ENCODE measurements around the gene BRIP1. TPM values are rescaled to one million over a fixed set of nuclear protein-coding genes. Genes with fewer than 3 reads are reported as not detected.

Gene BRIP1
- total RNA-seq, 1 experiment from 2014 or later = 8.5 TPM

- H3K27ac ChIP-seq (ENCODE audit: low read length) = peak overlapping the region; percentile 40; the same call in 1 of the 2 replicates
- peaks cover 3% of the 10 kb centered on the region; the same call in 1 of the 2 replicates for H3K79me2 ChIP-seq (ENCODE audit: low read length)
- H3K9ac ChIP-seq (ENCODE audit: low read length) = no peak overlapping the region
- peaks cover 24% of the 10 kb centered on the region for H3K4me1 ChIP-seq (ENCODE audit: low read length)
- H3K4me2 ChIP-seq (ENCODE audit: low read depth, low read length, poor library complexity, severe bottlenecking) = no peak overlapping the region
- H4K20me1 ChIP-seq (ENCODE audit: insufficient read depth, low read depth, low read length) = no peaks in the 10 kb centered on the region
- H2AFZ ChIP-seq (ENCODE audit: low read length) = no peak overlapping the region
- H3K27me3 ChIP-seq (ENCODE audit: low read length) = no peaks in the 10 kb centered on the region
- DNase-seq = no peak
- H3K4me3 ChIP-seq (ENCODE audit: low read length) = no peak overlapping the region
- peaks cover 2% of the 10 kb centered on the region; the same call in 1 of the 2 replicates for H3K9me3 ChIP-seq (ENCODE audit: low read length)
- H3K36me3 ChIP-seq (ENCODE audit: insufficient read depth, low read length) = peaks cover 8% of the 10 kb centered on the region
- no peaks in the 10 kb centered on the region for H3K9me2 ChIP-seq (replicated peaks; ENCODE audit: insufficient read depth, low read length)
Measured at GRCh38 chr17:61815863-61816503, 47.3 kb downstream of the BRIP1 start.

GRCh38 chr17:61814485-61814884, 48.8 kb downstream of the BRIP1 start:
- Histone ChIP-seq H3K27me3 (ENCODE audit: low read length) (no peaks in the 10 kb centered on the region), H3K9ac (ENCODE audit: low read length) (no peak overlapping the region), H3K4me1 (ENCODE audit: low read length) (peaks cover 24% of the 10 kb centered on the region), H2AFZ (ENCODE audit: low read length) (no peak overlapping the region), H3K79me2 (ENCODE audit: low read length) (0 out of 2 replicates have a peak, but pooled peaks cover 2% of the 10 kb centered on the region), H3K9me2 (replicated peaks; ENCODE audit: insufficient read depth, low read length) (no peaks in the 10 kb centered on the region), H3K4me3 (ENCODE audit: low read length) (no peak overlapping the region), H3K36me3 (ENCODE audit: insufficient read depth, low read length) (no peaks in the 10 kb centered on the region), H3K9me3 (ENCODE audit: low read length) (no peaks in the 10 kb centered on the region), H4K20me1 (ENCODE audit: insufficient read depth, low read depth, low read length) (no peaks in the 10 kb centered on the region), H3K4me2 (ENCODE audit: low read depth, low read length, poor library complexity, severe bottlenecking) (no peak overlapping the region), H3K27ac (ENCODE audit: low read length) (no peak overlapping the region)
- DNase-seq = no peak

GRCh38 chr17:61813211-61813610, 50.1 kb downstream of the BRIP1 start:
- no peak overlapping the region for H3K4me3 ChIP-seq (ENCODE audit: low read length)
- H3K27me3 ChIP-seq (ENCODE audit: low read length) = no peaks in the 10 kb centered on the region
- no peaks in the 10 kb centered on the region for H3K9me2 ChIP-seq (replicated peaks; ENCODE audit: insufficient read depth, low read length)
- peaks cover 24% of the 10 kb centered on the region for H3K4me1 ChIP-seq (ENCODE audit: low read length)
- H3K79me2 ChIP-seq (ENCODE audit: low read length) = 0 out of 2 replicates have a peak, but pooled peaks cover 2% of the 10 kb centered on the region
- no peaks in the 10 kb centered on the region for H3K9me3 ChIP-seq (ENCODE audit: low read length)
- no peak overlapping the region for H3K4me2 ChIP-seq (ENCODE audit: low read depth, low read length, poor library complexity, severe bottlenecking)
- DNase-seq = no peak
- H3K36me3 ChIP-seq (ENCODE audit: insufficient read depth, low read length) = peaks cover 4% of the 10 kb centered on the region; the same call in 1 of the 2 replicates
- H4K20me1 ChIP-seq (ENCODE audit: insufficient read depth, low read depth, low read length) = no peaks in the 10 kb centered on the region
- H3K9ac ChIP-seq (ENCODE audit: low read length) = no peak overlapping the region
- H3K27ac ChIP-seq (ENCODE audit: low read length) = no peak overlapping the region
- H2AFZ ChIP-seq (ENCODE audit: low read length) = no peak overlapping the region

- H3K4me2 ChIP-seq (ENCODE audit: low read depth, low read length, poor library complexity, severe bottlenecking) = no peak overlapping the region
- no peak overlapping the region for H3K4me3 ChIP-seq (ENCODE audit: low read length)
- no peak overlapping the region for H3K27ac ChIP-seq (ENCODE audit: low read length)
- no peaks in the 10 kb centered on the region for H3K9me3 ChIP-seq (ENCODE audit: low read length)
- no peak overlapping the region for H3K9ac ChIP-seq (ENCODE audit: low read length)
- peaks cover 6% of the 10 kb centered on the region; the same call in 1 of the 2 replicates for H3K36me3 ChIP-seq (ENCODE audit: insufficient read depth, low read length)
- 0 out of 2 replicates have a peak, but pooled peaks cover 2% of the 10 kb centered on the region for H3K79me2 ChIP-seq (ENCODE audit: low read length)
- no peaks in the 10 kb centered on the region for H3K27me3 ChIP-seq (ENCODE audit: low read length)
- no peaks in the 10 kb centered on the region for H3K9me2 ChIP-seq (replicated peaks; ENCODE audit: insufficient read depth, low read length)
- no peaks in the 10 kb centered on the region for H4K20me1 ChIP-seq (ENCODE audit: insufficient read depth, low read depth, low read length)
- H2AFZ ChIP-seq (ENCODE audit: low read length) = no peak overlapping the region
- peaks cover 24% of the 10 kb centered on the region for H3K4me1 ChIP-seq (ENCODE audit: low read length)
- DNase-seq = no peak
Measured at GRCh38 chr17:61812747-61813146, 50.6 kb downstream of the BRIP1 start.

- H3K36me3 ChIP-seq (ENCODE audit: insufficient read depth, low read length) = peaks cover 6% of the 10 kb centered on the region; the same call in 1 of the 2 replicates
- peaks cover 6% of the 10 kb centered on the region; the same call in 1 of the 2 replicates for H3K4me1 ChIP-seq (ENCODE audit: low read length)
- peaks cover 6% of the 10 kb centered on the region; the same call in 1 of the 2 replicates for H3K79me2 ChIP-seq (ENCODE audit: low read length)
- no peak overlapping the region for H2AFZ ChIP-seq (ENCODE audit: low read length)
- no peak overlapping the region for H3K27ac ChIP-seq (ENCODE audit: low read length)
- H3K9me2 ChIP-seq (replicated peaks; ENCODE audit: insufficient read depth, low read length) = no peaks in the 10 kb centered on the region
- H3K9me3 ChIP-seq (ENCODE audit: low read length) = no peaks in the 10 kb centered on the region
- H3K9ac ChIP-seq (ENCODE audit: low read length) = no peak overlapping the region
- no peaks in the 10 kb centered on the region for H4K20me1 ChIP-seq (ENCODE audit: insufficient read depth, low read depth, low read length)
- H3K27me3 ChIP-seq (ENCODE audit: low read length) = no peaks in the 10 kb centered on the region
- DNase-seq = no peak
- H3K4me2 ChIP-seq (ENCODE audit: low read depth, low read length, poor library complexity, severe bottlenecking) = no peak overlapping the region
- no peak overlapping the region for H3K4me3 ChIP-seq (ENCODE audit: low read length)
Measured at GRCh38 chr17:61809816-61810392, 53.4 kb downstream of the BRIP1 start.

GRCh38 chr17:61808442-61808841, 54.9 kb downstream of the BRIP1 start:
- no peaks in the 10 kb centered on the region for H4K20me1 ChIP-seq (ENCODE audit: insufficient read depth, low read depth, low read length)
- no peak for DNase-seq
- no peaks in the 10 kb centered on the region for H3K27me3 ChIP-seq (ENCODE audit: low read length)
- H3K9me3 ChIP-seq (ENCODE audit: low read length) = no peaks in the 10 kb centered on the region
- H3K27ac ChIP-seq (ENCODE audit: low read length) = no peak overlapping the region
- H3K79me2 ChIP-seq (ENCODE audit: low read length) = peaks cover 4% of the 10 kb centered on the region; the same call in 1 of the 2 replicates
- no peaks in the 10 kb centered on the region for H3K9me2 ChIP-seq (replicated peaks; ENCODE audit: insufficient read depth, low read length)
- H3K4me2 ChIP-seq (ENCODE audit: low read depth, low read length, poor library complexity, severe bottlenecking) = no peak overlapping the region
- H3K4me1 ChIP-seq (ENCODE audit: low read length) = no peaks in the 10 kb centered on the region
- no peak overlapping the region for H3K4me3 ChIP-seq (ENCODE audit: low read length)
- no peak overlapping the region for H3K9ac ChIP-seq (ENCODE audit: low read length)
- H2AFZ ChIP-seq (ENCODE audit: low read length) = no peak overlapping the region
- H3K36me3 ChIP-seq (ENCODE audit: insufficient read depth, low read length) = peaks cover 6% of the 10 kb centered on the region; the same call in 1 of the 2 replicates

GRCh38 chr17:61806936-61807335, 56.4 kb downstream of the BRIP1 start:
- Histone ChIP-seq H3K9me2 (replicated peaks; ENCODE audit: insufficient read depth, low read length) (no peaks in the 10 kb centered on the region), H3K36me3 (ENCODE audit: insufficient read depth, low read length) (peaks cover 6% of the 10 kb centered on the region; the same call in 1 of the 2 replicates), H3K9me3 (ENCODE audit: low read length) (no peaks in the 10 kb centered on the region), H3K4me1 (ENCODE audit: low read length) (no peaks in the 10 kb centered on the region), H3K4me3 (ENCODE audit: low read length) (no peak overlapping the region), H3K27me3 (ENCODE audit: low read length) (no peaks in the 10 kb centered on the region), H3K9ac (ENCODE audit: low read length) (no peak overlapping the region), H3K27ac (ENCODE audit: low read length) (no peak overlapping the region), H3K4me2 (ENCODE audit: low read depth, low read length, poor library complexity, severe bottlenecking) (no peak overlapping the region), H4K20me1 (ENCODE audit: insufficient read depth, low read depth, low read length) (no peaks in the 10 kb centered on the region), H2AFZ (ENCODE audit: low read length) (no peak overlapping the region), H3K79me2 (ENCODE audit: low read length) (peaks cover 4% of the 10 kb centered on the region; the same call in 1 of the 2 replicates)
- no peak for DNase-seq

- Histone ChIP-seq H3K9ac (ENCODE audit: low read length) (no peak overlapping the region), H2AFZ (ENCODE audit: low read length) (no peak overlapping the region), H3K9me2 (replicated peaks; ENCODE audit: insufficient read depth, low read length) (no peaks in the 10 kb centered on the region), H3K79me2 (ENCODE audit: low read length) (peaks cover 4% of the 10 kb centered on the region; the same call in 1 of the 2 replicates), H3K4me2 (ENCODE audit: low read depth, low read length, poor library complexity, severe bottlenecking) (no peak overlapping the region), H3K36me3 (ENCODE audit: insufficient read depth, low read length) (peaks cover 6% of the 10 kb centered on the region; the same call in 1 of the 2 replicates), H3K4me3 (ENCODE audit: low read length) (no peak overlapping the region), H3K27me3 (ENCODE audit: low read length) (no peaks in the 10 kb centered on the region), H3K4me1 (ENCODE audit: low read length) (no peaks in the 10 kb centered on the region), H3K27ac (ENCODE audit: low read length) (peak overlapping the region; percentile 38; the same call in 1 of the 2 replicates), H4K20me1 (ENCODE audit: insufficient read depth, low read depth, low read length) (no peaks in the 10 kb centered on the region), H3K9me3 (ENCODE audit: low read length) (no peaks in the 10 kb centered on the region)
- no peak for DNase-seq
Measured at GRCh38 chr17:61806081-61806828, 57.1 kb downstream of the BRIP1 start.

Measured in Karpas-422 (cell line).